ENCODE data around the gene HHIPL1. TPM values are rescaled to one million over a fixed set of nuclear protein-coding genes. Genes with fewer than 3 reads are reported as not detected.

Gene HHIPL1
- total RNA-seq, 4 donors from 2014 or later = 0.07 to 0.82 (median 0.14) TPM

- Histone ChIP-seq H3K27me3 (peaks cover 20 to 30% (median 27%) of the 10 kb centered on the region in 3 donors), H3K9me3 (no peaks in the 10 kb centered on the region), H3K4me3 (no peak overlapping the region), H3K27ac (no peak overlapping the region), H3K4me1 (no peaks in the 10 kb centered on the region), H3K36me3 (no peaks in the 10 kb centered on the region)
- in situ Hi-C loops (cut with MboI; ENCODE audit: low sequenced_read_pairs in 4 of 4) = no loop called here
- TF ChIP-seq POLR2A (IDR thresholded peaks at IDR 0.05) (no peak), CTCF (IDR thresholded peaks at IDR 0.05 in 4 of 5, conservative IDR thresholded peaks at IDR 0.05 in 1 of 5) (no peak)
- DNase-seq = no peak
- intact Hi-C loops (cut with DNase I; ENCODE audit: low total_unique reads) = no loop called here
- ATAC-seq = no peak
These were observed 17.9 kb downstream of the HHIPL1 start for GRCh38 chr14:99662846-99663245.

GRCh38 chr14:99663386-99664057, 18.6 kb downstream of the HHIPL1 start:
- DNase-seq (no peak), ATAC-seq (no peak)
- no peak overlapping the region for H3K27ac ChIP-seq
- peaks cover 19 to 24% (median 20%) of the 10 kb centered on the region in 3 donors for H3K27me3 ChIP-seq
- H3K36me3 ChIP-seq = no peaks in the 10 kb centered on the region
- H3K9me3 ChIP-seq = no peaks in the 10 kb centered on the region
- no peak for TF ChIP-seq POLR2A (IDR thresholded peaks at IDR 0.05)
- in situ Hi-C loops (cut with MboI; ENCODE audit: low sequenced_read_pairs in 4 of 4) = no loop called here
- intact Hi-C loops (cut with DNase I; ENCODE audit: low total_unique reads) = no loop called here
- no peak overlapping the region for H3K4me3 ChIP-seq
- H3K4me1 ChIP-seq = no peaks in the 10 kb centered on the region

GRCh38 chr14:99664058-99664936, 19.4 kb downstream of the HHIPL1 start:
- ATAC-seq (no peak), DNase-seq (no peak)
- no peak for TF ChIP-seq CTCF (IDR thresholded peaks at IDR 0.05 in 4 of 5, conservative IDR thresholded peaks at IDR 0.05 in 1 of 5)
- no peak for TF ChIP-seq POLR2A (IDR thresholded peaks at IDR 0.05)
- peaks cover 15 to 17% (median 16%) of the 10 kb centered on the region in 3 donors for H3K27me3 ChIP-seq
- no peak overlapping the region for H3K27ac ChIP-seq
- in situ Hi-C loops (cut with MboI; ENCODE audit: low sequenced_read_pairs in 4 of 4) = no loop called here
- no peak overlapping the region for H3K4me3 ChIP-seq
- intact Hi-C loops (cut with DNase I; ENCODE audit: low total_unique reads) = no loop called here
- H3K4me1 ChIP-seq = no peaks in the 10 kb centered on the region
- no peaks in the 10 kb centered on the region for H3K9me3 ChIP-seq
- H3K36me3 ChIP-seq = no peaks in the 10 kb centered on the region

- in situ Hi-C loops (cut with MboI; ENCODE audit: low sequenced_read_pairs in 4 of 4) = no loop called here
- Histone ChIP-seq H3K9me3 (no peaks in the 10 kb centered on the region), H3K4me3 (no peak overlapping the region), H3K4me1 (no peaks in the 10 kb centered on the region), H3K36me3 (no peaks in the 10 kb centered on the region), H3K27me3 (peaks cover 9 to 14% (median 10%) of the 10 kb centered on the region in 3 donors), H3K27ac (no peak overlapping the region)
- TF ChIP-seq CTCF (IDR thresholded peaks at IDR 0.05 in 4 of 5, conservative IDR thresholded peaks at IDR 0.05 in 1 of 5) (no peak), POLR2A (IDR thresholded peaks at IDR 0.05) (no peak)
- intact Hi-C loops (cut with DNase I; ENCODE audit: low total_unique reads) = no loop called here
- DNase-seq (no peak), ATAC-seq (no peak)
These were observed 20.0 kb downstream of the HHIPL1 start for GRCh38 chr14:99664937-99665273.

- intact Hi-C loops (cut with DNase I; ENCODE audit: low total_unique reads) (no loop called here), in situ Hi-C loops (cut with MboI; ENCODE audit: low sequenced_read_pairs in 4 of 4) (no loop called here)
- DNase-seq (no peak), ATAC-seq (no peak)
- Histone ChIP-seq H3K4me3 (no peak overlapping the region), H3K27ac (no peak overlapping the region), H3K27me3 (peaks cover 0 to 3% (median 0%) of the 10 kb centered on the region in 3 donors), H3K4me1 (no peaks in the 10 kb centered on the region), H3K9me3 (no peaks in the 10 kb centered on the region), H3K36me3 (no peaks in the 10 kb centered on the region)
- no peak for TF ChIP-seq POLR2A (IDR thresholded peaks at IDR 0.05)
- TF ChIP-seq CTCF (IDR thresholded peaks at IDR 0.05 in 4 of 5, conservative IDR thresholded peaks at IDR 0.05 in 1 of 5) = no peak
These were observed 21.6 kb downstream of the HHIPL1 start for GRCh38 chr14:99666533-99666932.
